PC-3 (cell line): ENCODE results near the gene AARS2.

Experiments
- CTCF ChIP-seq: fragments of 300-600 bp; sonication (generic); conservative IDR thresholded peaks from 2 replicates; pipeline ENCODE4 v1.5.1; 2017; ENCODE audit warnings: antibody characterized with exemption, low read depth, mild to moderate bottlenecking, low read length
- EZH2 ChIP-seq: fragments of 300-600 bp; sonication (generic); IDR thresholded peaks from one replicate; pipeline ENCODE4 v1.6.1; 2017; ENCODE audit warnings: antibody characterized with exemption, mild to moderate bottlenecking, low read length; ENCODE audit not compliant: unreplicated experiment

GRCh38 chr6:44298864-44299263 lies 14.3 kb downstream of the AARS2 start:
- TF ChIP-seq CTCF (no peak), EZH2 (no peak)
